ENCODE data around the gene DOCK1.

- no peak for TF ChIP-seq GATA2 (IDR thresholded peaks at IDR 0.05; ENCODE audit: low read depth, low read length)
- no peak for TF ChIP-seq GATA3 (IDR thresholded peaks at IDR 0.05; ENCODE audit: low read depth, low read length)
Observed at GRCh38 chr10:127279334-127279774, 374.1 kb downstream of the DOCK1 start.
